ENCODE measurements around the gene CDKN2A. TPM values are rescaled to one million over a fixed set of nuclear protein-coding genes. Genes with fewer than 3 reads are reported as not detected.

CDKN2A gene
- total RNA-seq, 1 donor from 2014 or later = 2.5 TPM

DNA sequence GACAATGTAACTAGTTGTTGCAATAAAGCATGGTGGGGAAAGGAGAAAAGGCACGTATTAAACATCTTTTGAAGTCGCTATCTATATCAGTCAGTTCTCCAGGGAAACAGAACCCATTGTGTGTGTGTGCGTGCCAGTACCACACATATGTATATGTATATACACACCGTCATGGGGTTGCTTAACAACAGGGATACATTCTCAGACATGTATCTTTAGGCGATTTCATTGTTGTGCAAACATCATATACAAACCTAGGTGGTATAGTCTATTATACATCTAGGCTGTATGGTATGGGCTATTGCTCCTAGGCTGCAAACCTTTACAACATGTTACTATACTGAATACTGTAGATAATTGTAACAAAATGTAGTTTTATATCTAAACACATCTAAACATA is 2.7 kb upstream of the CDKN2A start:
- H3K36me3 Mint-ChIP-seq (ENCODE audit: low read depth) = no peaks in the 10 kb centered on the region
- DNase-seq = no peak
- peaks cover 22% of the 10 kb centered on the region for H3K4me1 Mint-ChIP-seq
- intact Hi-C loops (cut with micrococcal nuclease) = loop anchor here (1.0 kb wide), 1 partner anchor 11 kb away; no protein-coding TSS in a partner anchor
- H3K27ac Mint-ChIP-seq = no peak overlapping the region
- H3K27me3 Mint-ChIP-seq = peaks cover 55% of the 10 kb centered on the region
- H3K9me3 Mint-ChIP-seq = no peaks in the 10 kb centered on the region
- H3K4me3 Mint-ChIP-seq = peak overlapping the region; percentile 88

DNA sequence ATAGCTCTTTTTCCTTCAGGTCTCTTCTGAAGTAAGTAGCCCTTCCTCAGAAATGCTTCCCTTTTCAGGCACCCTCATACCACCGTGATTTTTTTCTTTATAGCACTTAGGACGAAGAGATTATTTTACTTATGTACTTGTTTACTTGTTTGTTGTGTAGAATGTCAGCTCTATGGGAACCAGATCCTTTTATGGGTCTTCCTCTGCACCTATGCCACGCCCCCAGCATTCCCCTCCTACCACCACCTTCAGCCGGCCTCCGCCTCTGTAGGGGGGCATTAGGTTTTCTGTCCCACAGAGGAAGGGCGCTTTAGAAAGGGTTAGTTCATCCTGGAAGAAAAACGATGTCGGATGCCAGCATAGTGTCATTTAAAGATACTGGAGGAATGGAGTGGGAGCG is 2.2 kb upstream of the CDKN2A start:
- intact Hi-C loops (cut with micrococcal nuclease) = loop anchor here (1.0 kb wide), 1 partner anchor 12 kb away; no protein-coding TSS in a partner anchor
- DNase-seq = no peak
- Mint-ChIP-seq H3K9me3 (no peaks in the 10 kb centered on the region), H3K36me3 (ENCODE audit: low read depth) (no peaks in the 10 kb centered on the region), H3K4me3 (peak overlapping the region; percentile 88), H3K4me1 (peaks cover 24% of the 10 kb centered on the region), H3K27ac (no peak overlapping the region), H3K27me3 (peaks cover 52% of the 10 kb centered on the region)

DNA sequence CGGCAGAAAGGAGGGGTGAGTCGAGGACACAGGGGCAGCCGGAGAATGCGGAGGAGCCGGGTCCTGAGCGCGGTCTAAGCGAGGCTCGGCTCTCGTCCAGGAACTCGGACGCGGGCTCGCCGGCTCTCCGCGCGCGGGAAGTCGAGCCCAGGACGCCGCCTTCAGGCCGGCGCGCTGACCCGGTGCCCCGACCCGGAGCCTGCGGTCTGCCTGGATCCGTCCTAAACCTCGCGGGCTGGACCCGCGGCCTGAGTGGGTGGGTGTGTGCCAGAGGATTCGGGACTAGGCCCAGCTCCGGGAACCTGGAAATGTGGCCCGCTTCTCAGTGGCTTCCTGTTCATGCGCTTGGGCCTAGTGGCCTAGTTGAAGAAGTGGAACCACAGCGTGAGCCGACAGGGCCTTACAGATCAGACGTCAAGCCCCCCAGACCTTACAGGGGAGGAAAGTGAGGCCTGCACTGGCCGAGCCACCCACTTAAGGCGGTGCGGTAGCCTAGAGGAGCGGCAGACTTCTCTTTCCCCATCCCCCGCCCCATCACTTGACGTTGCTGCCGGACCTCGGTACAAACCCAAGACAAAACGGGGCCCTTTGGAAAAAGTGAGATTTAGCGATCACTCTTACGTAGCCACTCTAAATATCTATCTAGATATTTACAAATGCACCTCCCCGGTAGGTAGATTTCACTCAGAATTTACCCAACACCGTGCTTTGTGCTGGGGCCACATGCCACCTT is 1.6 kb upstream of the CDKN2A start:
- Mint-ChIP-seq H3K9me3 (no peaks in the 10 kb centered on the region), H3K27me3 (peaks cover 51% of the 10 kb centered on the region), H3K4me1 (peaks cover 27% of the 10 kb centered on the region), H3K4me3 (peak overlapping the region; percentile 88), H3K27ac (peak overlapping the region; percentile 95), H3K36me3 (ENCODE audit: low read depth) (no peaks in the 10 kb centered on the region)
- intact Hi-C loops (cut with micrococcal nuclease) = loop anchor here (1.0 to 2.0 kb wide), 3 partner anchors 12 to 183 kb away; no protein-coding TSS in a partner anchor
- DNase-seq = peak; percentile 77

DNA sequence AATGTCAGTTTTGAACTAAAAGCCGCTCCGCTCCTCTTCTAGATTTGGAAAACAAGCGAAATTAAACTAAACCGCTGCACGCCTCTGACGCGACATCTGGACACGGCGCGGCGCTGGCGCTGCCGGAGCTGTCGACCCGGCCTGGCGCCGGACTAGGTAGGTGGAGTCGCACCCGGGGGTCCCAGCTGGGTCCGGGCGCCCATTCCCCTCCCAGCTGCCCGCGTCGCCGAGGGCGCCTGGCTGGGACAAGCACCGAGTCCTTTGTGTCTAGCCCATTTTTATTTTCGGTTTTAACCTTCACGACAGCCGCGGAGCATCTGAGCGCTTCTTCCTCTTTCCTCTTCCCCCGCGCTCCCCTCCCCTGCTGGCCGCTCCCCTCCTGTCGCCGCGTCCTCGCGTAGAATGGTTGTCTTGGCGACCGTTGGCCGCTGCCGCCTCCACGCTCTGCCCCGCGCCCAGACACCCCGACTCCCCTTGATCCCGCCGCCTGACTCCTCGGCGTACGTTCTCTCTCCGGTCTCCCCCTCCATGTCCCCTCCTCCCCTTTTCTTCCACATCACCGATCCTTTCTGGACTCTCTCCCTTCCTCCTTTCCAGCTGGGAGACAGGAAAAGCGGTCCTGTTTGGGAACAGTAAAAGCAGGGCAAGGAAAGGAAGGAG is 944 bp upstream of the CDKN2A start:
- intact Hi-C loops (cut with micrococcal nuclease) = loop anchor here (1.0 to 2.0 kb wide), 2 partner anchors 20 to 182 kb away; no protein-coding TSS in a partner anchor
- H3K27ac Mint-ChIP-seq = peak overlapping the region; percentile 95
- peaks cover 51% of the 10 kb centered on the region for H3K27me3 Mint-ChIP-seq
- peaks cover 31% of the 10 kb centered on the region for H3K4me1 Mint-ChIP-seq
- peaks cover 4% of the 10 kb centered on the region for H3K9me3 Mint-ChIP-seq
- H3K4me3 Mint-ChIP-seq = peak overlapping the region; percentile 88
- H3K36me3 Mint-ChIP-seq (ENCODE audit: low read depth) = peaks cover 2% of the 10 kb centered on the region
- peak; percentile 95 for DNase-seq

DNA sequence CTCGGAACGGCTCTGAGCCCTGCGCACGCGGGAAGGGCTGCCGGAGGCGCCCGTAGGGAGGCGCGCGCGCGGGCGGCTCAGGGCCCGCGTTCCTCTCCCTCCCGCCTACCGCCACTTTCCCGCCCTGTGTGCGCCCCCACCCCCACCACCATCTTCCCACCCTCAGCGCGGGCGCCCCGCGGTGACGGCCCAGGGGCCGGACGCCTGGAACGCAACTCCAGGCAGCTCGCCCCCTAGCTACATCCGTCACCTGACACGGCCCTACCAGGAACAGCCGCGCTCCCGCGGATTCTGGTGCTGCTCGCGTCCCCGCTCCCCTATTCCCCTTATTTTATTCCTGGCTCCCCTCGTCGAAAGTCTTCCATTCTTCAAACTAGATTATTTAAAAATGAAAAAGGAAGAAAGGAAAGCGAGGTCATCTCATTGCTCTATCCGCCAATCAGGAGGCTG is 389 bp upstream of the CDKN2A start, which contains the start of gene CDKN2B-AS1:
Gene CDKN2B-AS1, plus strand, starts transcription at position 236 of the 450 bp plus-strand sequence.
- peak; percentile 87 for DNase-seq
- Mint-ChIP-seq H3K4me1 (peaks cover 34% of the 10 kb centered on the region), H3K36me3 (ENCODE audit: low read depth) (peaks cover 5% of the 10 kb centered on the region), H3K4me3 (peak within 1 kb of the TSS; percentile 88), H3K27me3 (peaks cover 51% of the 10 kb centered on the region), H3K9me3 (peaks cover 9% of the 10 kb centered on the region), H3K27ac (peak within 1 kb of the TSS; percentile 95)
- intact Hi-C loops (cut with micrococcal nuclease) = loop anchor here (1.0 to 2.0 kb wide), 2 partner anchors 20 to 181 kb away; no protein-coding TSS in a partner anchor

DNA sequence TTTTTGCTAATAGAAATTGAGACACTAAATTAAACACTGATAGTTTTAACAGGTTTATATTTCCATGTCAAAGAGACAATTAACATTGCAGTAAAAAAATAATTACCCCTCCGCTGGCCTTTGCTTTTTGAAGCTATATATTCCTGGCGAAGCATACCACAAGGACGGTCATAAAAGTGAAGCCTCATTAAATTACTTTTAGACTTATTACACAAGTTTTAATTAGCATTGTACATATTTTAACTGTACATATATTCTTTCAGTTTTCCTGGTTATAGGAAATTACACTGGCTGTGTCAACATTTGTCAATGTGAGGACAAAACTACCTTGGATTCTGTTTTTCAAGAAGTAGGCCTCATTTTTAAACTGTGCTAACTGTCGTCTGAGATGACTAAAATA is 1.2 kb downstream of the CDKN2A start:
- H3K4me1 Mint-ChIP-seq = peaks cover 38% of the 10 kb centered on the region
- peak overlapping the region; percentile 88 for H3K4me3 Mint-ChIP-seq
- no peak for DNase-seq
- peaks cover 57% of the 10 kb centered on the region for H3K27me3 Mint-ChIP-seq
- intact Hi-C loops (cut with micrococcal nuclease) = no loop called here
- peaks cover 9% of the 10 kb centered on the region for H3K36me3 Mint-ChIP-seq (ENCODE audit: low read depth)
- peaks cover 10% of the 10 kb centered on the region for H3K9me3 Mint-ChIP-seq
- no peak overlapping the region for H3K27ac Mint-ChIP-seq

DNA sequence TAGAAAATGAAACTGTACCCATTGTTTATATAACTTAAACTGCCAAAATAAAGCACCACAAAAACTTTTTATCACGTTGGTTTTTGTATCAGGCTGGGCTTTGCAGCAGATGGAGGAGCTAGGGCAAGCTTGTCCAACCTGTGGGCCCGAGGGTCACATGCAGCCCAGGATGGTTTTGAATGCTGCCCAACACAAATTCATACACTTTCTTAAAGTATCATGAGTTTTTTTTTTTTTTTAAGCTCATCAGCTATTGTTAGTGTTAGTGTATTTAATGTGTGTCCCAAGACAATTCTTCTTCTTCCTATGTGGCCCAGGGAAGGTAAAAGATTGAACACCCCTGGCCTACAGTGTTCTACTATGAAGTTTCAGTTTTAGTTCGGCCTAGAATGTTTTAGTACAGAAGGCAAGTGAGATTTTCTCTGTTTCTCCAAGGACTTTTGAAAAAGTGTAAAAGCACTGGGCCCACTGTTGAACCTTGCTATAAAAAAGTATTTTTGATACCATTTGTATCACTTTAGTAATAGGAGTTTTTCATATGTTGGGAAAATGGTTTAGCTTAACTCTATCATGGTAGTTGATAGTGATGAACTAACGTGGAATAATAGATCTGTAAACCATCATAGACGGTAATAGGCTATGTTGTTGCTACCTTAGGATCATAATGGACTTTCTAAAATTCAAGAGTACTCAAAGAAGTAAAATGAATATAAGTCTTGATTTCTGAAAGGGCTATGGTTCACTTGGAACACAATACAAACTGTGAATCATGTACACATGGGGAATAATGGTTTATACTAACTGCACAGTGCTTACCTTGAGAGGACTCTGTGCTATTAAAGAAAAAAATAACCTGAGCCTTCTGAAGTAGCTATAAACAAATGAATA is 2.9 kb downstream of the CDKN2A start:
- DNase-seq = no peak
- Mint-ChIP-seq H3K4me1 (peaks cover 38% of the 10 kb centered on the region), H3K4me3 (no peak overlapping the region), H3K27me3 (peaks cover 52% of the 10 kb centered on the region), H3K9me3 (peaks cover 10% of the 10 kb centered on the region), H3K36me3 (ENCODE audit: low read depth) (peaks cover 9% of the 10 kb centered on the region), H3K27ac (no peak overlapping the region)
- intact Hi-C loops (cut with micrococcal nuclease) = no loop called here

DNA sequence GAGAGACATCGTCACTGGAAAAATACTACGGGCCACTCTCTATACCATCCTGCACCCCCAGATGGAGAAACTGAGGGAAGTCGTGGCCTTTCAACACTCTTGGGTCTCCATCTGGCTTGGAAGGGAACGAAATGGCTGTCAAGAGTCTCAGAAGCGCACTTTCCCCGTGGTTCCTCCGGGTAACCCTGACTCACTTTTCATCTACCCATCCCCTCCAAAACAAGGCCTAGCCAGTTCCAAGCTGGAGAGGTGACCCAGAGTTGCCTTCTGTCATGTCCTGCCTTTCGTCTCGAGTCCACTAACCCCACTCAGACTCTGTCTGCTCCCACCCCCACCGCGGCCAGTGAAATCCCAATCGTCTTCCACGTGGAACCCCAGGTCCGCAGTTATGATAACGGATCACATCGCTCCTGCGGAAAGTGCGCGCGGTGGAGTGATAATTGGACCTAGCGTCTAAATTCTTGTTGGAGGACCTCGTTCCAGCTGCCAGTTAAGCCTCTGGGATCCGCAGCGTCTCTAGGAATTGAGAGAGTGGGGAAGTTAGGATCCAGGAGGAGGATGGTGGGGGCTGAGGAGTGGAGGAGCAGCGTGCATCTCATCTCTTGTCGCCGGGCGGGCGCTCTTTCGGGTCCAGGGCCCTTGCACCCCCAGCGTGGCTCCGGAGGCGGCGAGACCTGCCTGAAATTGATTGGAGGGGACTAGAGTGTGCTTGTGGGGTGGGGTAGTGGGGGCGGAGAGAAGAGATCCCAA is 4.6 kb downstream of the CDKN2A start:
- H3K27ac Mint-ChIP-seq = no peak overlapping the region
- peaks cover 56% of the 10 kb centered on the region for H3K27me3 Mint-ChIP-seq
- no peak overlapping the region for H3K4me3 Mint-ChIP-seq
- peaks cover 10% of the 10 kb centered on the region for H3K9me3 Mint-ChIP-seq
- H3K36me3 Mint-ChIP-seq (ENCODE audit: low read depth) = peaks cover 9% of the 10 kb centered on the region
- no peak for DNase-seq
- H3K4me1 Mint-ChIP-seq = peaks cover 31% of the 10 kb centered on the region
- intact Hi-C loops (cut with micrococcal nuclease) = loop anchor here (1.0 kb wide), 1 partner anchor 14 kb away; no protein-coding TSS in a partner anchor

DNA sequence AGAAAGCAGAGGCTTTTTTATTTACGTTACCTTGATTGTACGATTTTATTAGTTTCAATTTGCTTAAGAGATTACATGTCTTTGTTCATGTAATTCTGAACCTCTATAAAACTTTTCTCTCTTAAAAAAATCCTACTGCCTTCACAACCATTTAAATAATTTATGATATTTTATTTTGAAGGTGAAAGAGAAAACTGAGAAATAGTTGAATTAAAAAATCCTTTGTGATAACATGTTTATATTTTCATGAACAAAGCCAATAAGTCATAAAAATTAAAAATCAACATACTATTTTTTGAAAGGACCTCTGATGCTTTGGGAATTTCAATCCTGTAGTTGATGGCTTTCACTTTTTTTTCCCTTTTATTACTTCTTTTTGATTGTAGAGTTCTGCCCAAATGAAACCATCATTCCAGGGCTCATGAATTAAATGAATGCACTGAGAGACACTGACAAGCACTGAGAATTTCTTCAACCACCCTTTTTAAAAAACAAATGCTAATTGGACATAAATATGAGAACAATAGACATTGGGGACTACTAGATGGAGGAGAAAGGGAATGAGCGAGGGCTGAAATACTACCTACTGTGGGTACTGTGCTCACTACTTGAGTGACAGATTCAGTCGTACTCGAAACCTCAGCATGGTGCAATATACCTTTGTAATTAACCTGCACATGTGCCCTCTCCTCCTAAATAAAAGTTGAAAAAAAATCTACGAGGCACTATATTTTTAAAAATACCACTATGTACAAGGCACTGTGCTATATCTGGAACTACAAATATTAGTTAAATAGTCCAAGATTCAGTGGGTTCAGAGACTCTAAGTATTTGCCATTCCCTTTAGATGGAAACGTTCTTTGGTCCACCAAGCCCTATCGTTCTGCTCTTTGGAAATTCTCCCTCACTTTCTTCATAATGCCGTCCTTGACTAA is 5.9 kb downstream of the CDKN2A start:
- intact Hi-C loops (cut with micrococcal nuclease) = no loop called here
- H3K4me3 Mint-ChIP-seq = no peak overlapping the region
- H3K27me3 Mint-ChIP-seq = peaks cover 65% of the 10 kb centered on the region
- H3K36me3 Mint-ChIP-seq (ENCODE audit: low read depth) = peaks cover 9% of the 10 kb centered on the region
- H3K9me3 Mint-ChIP-seq = peaks cover 10% of the 10 kb centered on the region
- DNase-seq = no peak
- H3K27ac Mint-ChIP-seq = no peak overlapping the region
- H3K4me1 Mint-ChIP-seq = peaks cover 24% of the 10 kb centered on the region

DNA sequence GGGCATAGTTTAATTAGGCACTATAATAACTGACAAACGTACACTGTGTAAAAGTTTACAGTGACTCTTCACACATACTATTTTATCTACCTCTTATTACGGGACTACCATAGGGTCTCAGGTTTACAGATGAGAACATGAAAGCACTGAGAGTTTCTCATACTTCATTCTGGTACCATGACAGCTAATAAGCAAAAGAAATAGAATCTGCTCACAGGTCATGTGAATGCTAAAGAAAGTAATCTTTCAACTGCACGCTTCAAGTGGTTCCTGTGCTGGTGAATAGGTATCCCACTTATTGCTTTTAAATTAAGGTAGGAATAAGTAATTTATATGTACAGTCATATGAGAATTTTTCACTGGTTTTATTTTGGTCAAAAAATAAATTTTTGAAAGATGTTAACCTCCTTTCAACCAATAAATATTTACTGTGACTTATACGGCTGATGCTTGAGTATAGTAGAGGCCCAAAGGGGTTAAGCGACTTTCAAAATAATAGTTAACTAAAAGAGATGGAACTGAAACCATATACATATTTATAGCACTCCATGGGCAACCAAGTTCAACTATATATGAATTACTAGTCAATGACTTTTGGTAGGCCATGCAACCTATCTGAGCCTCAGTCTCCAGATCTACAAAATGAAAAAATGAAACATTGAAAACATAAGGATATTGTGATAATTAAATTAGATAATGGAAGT is 8.1 kb downstream of the CDKN2A start:
- DNase-seq = no peak
- Mint-ChIP-seq H3K27me3 (peaks cover 77% of the 10 kb centered on the region), H3K4me3 (no peak overlapping the region), H3K4me1 (peaks cover 16% of the 10 kb centered on the region), H3K27ac (no peak overlapping the region), H3K36me3 (ENCODE audit: low read depth) (peaks cover 9% of the 10 kb centered on the region), H3K9me3 (peaks cover 10% of the 10 kb centered on the region)
- intact Hi-C loops (cut with micrococcal nuclease) = no loop called here

DNA sequence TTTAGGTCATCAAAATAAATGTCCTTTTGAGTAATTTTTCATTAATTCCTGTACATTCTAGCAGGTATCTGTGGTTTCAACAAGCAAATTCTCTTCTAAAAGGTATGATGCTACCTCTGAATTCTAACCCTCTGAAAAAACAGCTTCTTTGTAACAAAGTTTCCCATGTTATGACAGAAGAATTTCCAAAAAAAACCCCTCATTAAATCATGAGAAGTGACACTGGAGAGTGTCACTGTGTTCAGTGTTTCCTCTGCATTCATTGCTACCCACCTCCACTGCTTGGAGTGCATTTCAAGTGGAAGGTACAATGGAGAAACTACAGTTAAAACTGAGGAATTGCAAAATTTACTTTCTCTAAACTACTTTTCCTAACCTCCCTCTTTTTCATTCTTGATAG is 10.1 kb downstream of the CDKN2A start:
- Mint-ChIP-seq H3K27me3 (peaks cover 72% of the 10 kb centered on the region), H3K4me3 (no peak overlapping the region), H3K36me3 (ENCODE audit: low read depth) (peaks cover 1% of the 10 kb centered on the region), H3K9me3 (no peaks in the 10 kb centered on the region), H3K27ac (no peak overlapping the region), H3K4me1 (peaks cover 11% of the 10 kb centered on the region)
- intact Hi-C loops (cut with micrococcal nuclease) = no loop called here
- no peak for DNase-seq

DNA sequence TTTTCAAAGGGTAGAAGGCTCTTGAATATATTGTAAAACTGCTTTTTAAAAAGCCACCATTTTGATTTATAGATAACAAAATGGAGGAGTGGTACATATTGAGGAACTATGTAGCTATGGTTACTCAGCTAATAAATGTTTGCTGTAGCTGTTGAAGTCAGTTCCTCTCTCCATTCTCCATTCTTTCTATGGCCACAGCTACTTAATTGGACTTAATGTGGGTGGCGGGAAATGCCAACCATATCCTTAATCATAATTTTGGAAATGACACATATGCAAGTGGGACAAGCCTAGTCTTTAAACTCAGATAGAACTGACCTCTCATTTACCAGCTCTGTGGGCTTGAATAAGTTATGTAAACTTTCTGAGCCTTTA is 10.6 kb downstream of the CDKN2A start:
- Mint-ChIP-seq H3K4me1 (peaks cover 9% of the 10 kb centered on the region), H3K4me3 (no peak overlapping the region), H3K27ac (no peak overlapping the region), H3K27me3 (peaks cover 72% of the 10 kb centered on the region), H3K36me3 (ENCODE audit: low read depth) (no peaks in the 10 kb centered on the region), H3K9me3 (no peaks in the 10 kb centered on the region)
- intact Hi-C loops (cut with micrococcal nuclease) = no loop called here
- no peak for DNase-seq
